Measurements from ENCODE around the gene ATP5F1D. TPM values are rescaled to one million over a fixed set of nuclear protein-coding genes. Genes with fewer than 3 reads are reported as not detected.
"Not testable (repeated sequence)": the region's sequence is repeated elsewhere in the genome, so short reads cannot be mapped to it uniquely, and the experiment has no call there.

ATP5F1D gene
- total RNA-seq, 4 donors from 2014 or later, result 102 to 205 (median 137) TPM

GRCh38 chr19:1244693-1245451 lies 3.3 kb downstream of the ATP5F1D start:
- peak in 1 of 2 donors; percentile 88 for DNase-seq (ENCODE audit: low spot score in 2 of 2)
- Histone ChIP-seq H3K4me3 (peak overlapping the region; percentile 42), H3K27ac (peak overlapping the region; percentile 88), H3K9me3 (no peaks in the 10 kb centered on the region), H3K36me3 (peaks cover 2% of the 10 kb centered on the region), H3K27me3 (no peaks in the 10 kb centered on the region), H3K4me1 (peaks cover 82% of the 10 kb centered on the region)
- WGBS, result under 1% methylated on average over 23 of the region's 31 CpGs
- TF ChIP-seq POLR2A (IDR thresholded peaks at IDR 0.05), result no peak
- no peak for TF ChIP-seq POLR2AphosphoS5 (IDR thresholded peaks at IDR 0.05)
- TF ChIP-seq, protein P1, sequence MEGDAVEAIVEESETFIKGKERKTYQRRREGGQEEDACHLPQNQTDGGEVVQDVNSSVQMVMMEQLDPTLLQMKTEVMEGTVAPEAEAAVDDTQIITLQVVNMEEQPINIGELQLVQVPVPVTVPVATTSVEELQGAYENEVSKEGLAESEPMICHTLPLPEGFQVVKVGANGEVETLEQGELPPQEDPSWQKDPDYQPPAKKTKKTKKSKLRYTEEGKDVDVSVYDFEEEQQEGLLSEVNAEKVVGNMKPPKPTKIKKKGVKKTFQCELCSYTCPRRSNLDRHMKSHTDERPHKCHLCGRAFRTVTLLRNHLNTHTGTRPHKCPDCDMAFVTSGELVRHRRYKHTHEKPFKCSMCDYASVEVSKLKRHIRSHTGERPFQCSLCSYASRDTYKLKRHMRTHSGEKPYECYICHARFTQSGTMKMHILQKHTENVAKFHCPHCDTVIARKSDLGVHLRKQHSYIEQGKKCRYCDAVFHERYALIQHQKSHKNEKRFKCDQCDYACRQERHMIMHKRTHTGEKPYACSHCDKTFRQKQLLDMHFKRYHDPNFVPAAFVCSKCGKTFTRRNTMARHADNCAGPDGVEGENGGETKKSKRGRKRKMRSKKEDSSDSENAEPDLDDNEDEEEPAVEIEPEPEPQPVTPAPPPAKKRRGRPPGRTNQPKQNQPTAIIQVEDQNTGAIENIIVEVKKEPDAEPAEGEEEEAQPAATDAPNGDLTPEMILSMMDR (IDR thresholded peaks at IDR 0.05), result no peak
- TF ChIP-seq EP300 (IDR thresholded peaks at IDR 0.05), result no peak

GRCh38 chr19:1245494-1246264 lies 4.1 kb downstream of the ATP5F1D start:
- H3K27me3 ChIP-seq, result no peaks in the 10 kb centered on the region
- H3K27ac ChIP-seq, result peak overlapping the region; percentile 88
- peak overlapping the region; percentile 42 for H3K4me3 ChIP-seq
- TF ChIP-seq POLR2A (IDR thresholded peaks at IDR 0.05) (no peak), POLR2AphosphoS5 (IDR thresholded peaks at IDR 0.05) (peak in 1 of 3 donors; percentile 20), EP300 (IDR thresholded peaks at IDR 0.05) (peak; percentile 78)
- TF ChIP-seq, protein P1 (IDR thresholded peaks at IDR 0.05), result no peak
- H3K4me1 ChIP-seq, result peaks cover 74% of the 10 kb centered on the region
- peaks cover 9% of the 10 kb centered on the region for H3K36me3 ChIP-seq
- WGBS, result 38% methylated on average over 8 of the region's 26 CpGs
- DNase-seq (ENCODE audit: low spot score in 2 of 2), result peak in 1 of 2 donors; percentile 86
- no peaks in the 10 kb centered on the region for H3K9me3 ChIP-seq

DNA sequence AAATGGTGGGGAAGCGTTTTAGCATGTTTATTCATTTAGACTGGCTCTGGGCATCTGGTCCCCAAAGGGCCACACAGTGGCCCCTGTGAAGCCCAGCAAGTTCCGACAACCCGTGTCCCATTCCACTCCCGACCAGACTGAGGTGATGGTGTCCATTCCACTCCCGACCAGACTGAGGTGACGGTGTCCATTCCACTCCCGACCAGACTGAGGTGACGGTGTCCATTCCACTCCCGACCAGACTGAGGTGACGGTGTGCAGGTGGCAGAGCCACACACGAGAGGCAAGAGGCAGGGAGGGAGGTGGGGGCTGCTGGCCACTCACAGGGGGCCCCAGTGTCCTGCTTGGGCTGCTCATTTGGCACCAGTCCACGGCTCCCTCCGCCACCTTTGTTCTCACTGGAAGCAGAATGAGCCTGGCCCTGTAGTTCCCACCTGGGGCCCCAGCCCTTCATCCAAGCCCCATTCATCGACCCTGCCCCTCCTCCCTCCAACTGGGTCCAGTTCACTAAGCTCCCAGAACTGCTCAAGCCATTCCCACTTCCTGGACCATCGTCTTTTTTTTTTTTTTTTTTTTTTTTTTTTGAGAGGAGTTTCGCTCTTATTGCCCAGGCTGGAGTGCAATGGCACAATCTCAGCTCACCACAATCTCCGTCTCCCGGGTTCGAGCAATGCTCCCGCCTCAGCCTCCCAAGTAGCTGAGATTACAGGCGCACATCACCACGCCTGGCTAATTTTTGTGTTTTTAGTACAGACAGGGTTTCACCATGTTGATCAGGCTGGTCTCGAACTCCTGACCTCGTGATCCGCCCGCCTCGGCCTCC lies 4.9 kb downstream of the ATP5F1D start:
- H3K4me3 ChIP-seq, H3K27me3 ChIP-seq, H3K9me3 ChIP-seq: not testable (repeated sequence)
- Histone ChIP-seq H3K27ac (peak overlapping the region; percentile 99), H3K4me1 (peaks cover 70% of the 10 kb centered on the region), H3K36me3 (peaks cover 16% of the 10 kb centered on the region)
- peak in 1 of 2 donors; percentile 86 for DNase-seq (ENCODE audit: low spot score in 2 of 2)
- WGBS, result 77% methylated on average over 19 of the region's 27 CpGs

- no peak for DNase-seq (ENCODE audit: low spot score in 2 of 2)
- Histone ChIP-seq H3K4me1 (peaks cover 73% of the 10 kb centered on the region), H3K27me3 (no peaks in the 10 kb centered on the region), H3K9me3 (no peaks in the 10 kb centered on the region), H3K4me3 (peak overlapping the region; percentile 92), H3K36me3 (peaks cover 20% of the 10 kb centered on the region), H3K27ac (peak overlapping the region; percentile 99)
- TF ChIP-seq POLR2A (IDR thresholded peaks at IDR 0.05), result no peak
- no peak for TF ChIP-seq EP300 (IDR thresholded peaks at IDR 0.05)
- TF ChIP-seq, protein P1 (IDR thresholded peaks at IDR 0.05), result no peak
- WGBS, result 79% methylated on average over 5 of the region's 8 CpGs
These were observed 6.2 kb downstream of the ATP5F1D start for GRCh38 chr19:1247748-1248138.

DNA sequence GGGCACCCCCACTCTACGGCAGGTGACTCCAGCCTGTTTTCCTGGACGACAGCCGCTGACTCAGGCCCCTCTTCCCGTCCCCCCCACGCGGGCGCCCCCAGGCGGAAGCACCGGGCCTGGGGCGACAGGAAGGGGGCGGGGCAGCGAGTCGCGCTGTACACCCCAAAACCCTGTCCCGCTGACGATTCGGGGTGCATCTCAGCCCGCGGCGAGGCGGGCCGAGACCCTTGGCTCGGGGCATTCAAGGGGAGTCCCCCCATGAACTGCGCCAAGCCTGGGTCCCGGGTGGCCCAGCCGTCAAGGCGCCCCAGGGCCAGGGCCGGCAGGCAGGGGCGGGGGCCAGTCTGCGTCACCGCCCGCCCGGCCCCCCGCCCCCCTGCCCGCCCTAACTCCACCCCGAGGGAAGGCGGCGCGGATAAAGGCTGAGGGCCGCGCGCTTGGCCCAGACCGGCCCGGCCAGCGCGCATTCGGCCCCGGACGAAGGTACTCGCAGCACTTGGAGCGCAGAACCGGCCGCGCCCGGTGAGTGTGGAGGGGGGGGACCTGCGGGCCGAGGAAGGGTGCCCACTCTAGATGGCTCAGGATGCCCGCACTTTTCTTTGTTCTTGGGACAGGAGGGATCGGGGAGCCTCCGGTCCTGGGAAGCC lies 6.7 kb downstream of the ATP5F1D start, which contains the start of gene MIDN:
MIDN (plus strand) TSS at position 445 of the 647 bp plus-strand sequence. CDS start 1,714 bp downstream, outside the sequence.
- TF ChIP-seq, protein P1 (IDR thresholded peaks at IDR 0.05), result no peak
- peak in 2 of 3 donors; percentile 24 to 82 for TF ChIP-seq POLR2AphosphoS5 (IDR thresholded peaks at IDR 0.05)
- peak; percentile 42 to 95 for TF ChIP-seq POLR2A (IDR thresholded peaks at IDR 0.05)
- Histone ChIP-seq H3K4me3 (peak within 1 kb of the TSS; percentile 92), H3K27me3 (no peaks in the 10 kb centered on the region), H3K4me1 (peaks cover 73% of the 10 kb centered on the region), H3K9me3 (no peaks in the 10 kb centered on the region), H3K27ac (peak within 1 kb of the TSS; percentile 99), H3K36me3 (peaks cover 20% of the 10 kb centered on the region)
- 0% methylated on average over 17 of the region's 60 CpGs for WGBS
- DNase-seq (ENCODE audit: low spot score in 2 of 2), result peak in 1 of 2 donors; percentile 92

Measured in suprapubic skin (tissue), 4 donors.